Hematopoietic multipotent progenitor cell treated with erythropoietin and hydrocortisone succinate and interleukin-3 and kit ligand, for 8 days (in vitro differentiated cells): ENCODE data around the gene KLRD1.
"Not testable (repeated sequence)": the region's sequence is repeated elsewhere in the genome, so short reads cannot be mapped to it uniquely, and the experiment has no call there.

Source experiments
- DNase-seq: peaks from one replicate; pipeline ENCODE4 v3.0.0-alpha.2; 2015

Gene KLRD1

GRCh38 chr12:10369557-10370415, 62.1 kb downstream of the KLRD1 start:
- DNase-seq, result no peak

GRCh38 chr12:10371893-10372535, 64.3 kb downstream of the KLRD1 start:
- DNase-seq, result not testable (repeated sequence)

GRCh38 chr12:10372559-10372958, 64.9 kb downstream of the KLRD1 start:
- no peak for DNase-seq

GRCh38 chr12:10374624-10375018, 67.0 kb downstream of the KLRD1 start:
- DNase-seq, result no peak

- DNase-seq, result peak; percentile 21
Measured at GRCh38 chr12:10378737-10379136, 71.1 kb downstream of the KLRD1 start.
